ENCODE results near the gene DCDC2C.

The DCDC2C gene

DNA sequence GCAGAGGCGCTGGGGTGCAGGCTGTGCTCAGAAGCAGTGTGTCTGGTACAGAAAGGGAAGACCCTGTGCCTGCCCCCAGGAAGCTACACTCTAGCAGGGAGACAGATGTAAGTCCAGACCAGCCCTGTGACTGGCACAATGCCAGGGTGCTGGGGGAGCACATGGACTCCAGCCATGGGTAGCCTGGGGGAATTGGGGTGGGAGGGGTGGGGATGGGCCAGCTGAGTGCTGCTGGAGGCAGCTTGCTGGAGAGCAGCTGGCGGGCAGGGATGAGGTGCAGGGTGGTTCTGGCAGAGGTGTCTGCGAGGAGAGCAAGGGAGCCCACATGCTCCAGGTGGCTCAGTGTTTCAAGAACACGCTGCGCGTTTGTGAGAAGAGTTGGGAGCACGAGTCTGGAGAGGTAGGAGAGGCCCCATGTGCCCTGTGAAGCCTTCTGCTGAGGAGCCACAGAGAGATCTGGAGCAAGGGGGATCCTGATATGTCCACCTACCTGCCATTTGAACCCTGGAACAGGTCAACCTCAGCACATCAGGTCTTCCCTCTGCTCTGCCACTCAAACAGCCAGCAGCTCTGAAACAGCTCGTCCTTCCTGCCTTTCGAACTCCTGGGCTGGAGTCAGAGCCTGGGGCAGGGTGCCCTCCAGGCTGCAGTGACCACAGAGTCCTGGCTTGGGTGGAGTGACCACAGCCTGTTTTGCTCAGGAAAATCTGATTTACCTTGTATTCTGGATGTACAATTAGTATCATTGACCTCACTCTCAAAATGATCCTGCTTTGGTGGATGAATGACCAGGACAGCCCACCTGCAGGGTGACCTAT, 30.3 kb upstream of the DCDC2C start:
- DNase-seq: no peak

DNA sequence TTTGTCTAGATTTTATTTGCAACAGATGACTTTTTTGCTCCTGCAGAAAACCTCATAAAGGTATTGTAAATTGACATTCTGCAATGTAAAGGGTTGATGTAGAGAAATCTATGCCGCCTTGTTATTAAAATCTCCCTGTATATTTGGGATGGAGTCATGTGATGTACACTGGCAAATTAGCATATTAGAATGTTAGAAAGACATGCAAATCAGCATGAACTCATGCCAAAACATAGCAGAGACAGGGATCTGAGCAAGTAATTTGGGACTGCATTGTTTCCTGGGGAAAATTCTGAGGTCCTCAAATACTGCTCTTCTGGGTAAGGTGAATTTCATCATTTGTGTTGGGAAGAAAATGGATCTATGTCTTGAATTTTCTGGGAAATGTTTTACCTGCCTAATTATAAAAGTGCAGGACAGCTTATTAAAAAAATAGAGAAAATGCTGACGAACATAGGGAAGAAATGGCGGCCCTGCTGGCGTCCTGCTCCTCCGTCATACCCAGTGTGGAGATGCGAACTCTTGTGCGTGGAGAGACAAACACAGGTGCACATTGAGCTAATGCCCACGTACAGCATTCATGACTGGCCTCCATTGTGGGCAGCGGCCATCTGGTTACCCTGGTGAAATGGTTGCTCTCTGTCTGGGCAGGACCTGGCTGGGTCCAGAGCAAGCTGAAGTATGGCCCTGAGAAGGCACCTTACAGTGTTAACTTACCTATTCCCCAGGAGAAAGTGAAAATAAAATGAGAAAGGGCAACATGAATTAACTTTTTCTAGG, 29.1 kb upstream of the DCDC2C start:
- no peak for DNase-seq

GRCh38 chr2:3675687-3676086, 27.7 kb upstream of the DCDC2C start:
- DNase-seq: no peak

- DNase-seq: no peak
These were observed 25.9 kb upstream of the DCDC2C start for GRCh38 chr2:3677436-3677835.

DNA sequence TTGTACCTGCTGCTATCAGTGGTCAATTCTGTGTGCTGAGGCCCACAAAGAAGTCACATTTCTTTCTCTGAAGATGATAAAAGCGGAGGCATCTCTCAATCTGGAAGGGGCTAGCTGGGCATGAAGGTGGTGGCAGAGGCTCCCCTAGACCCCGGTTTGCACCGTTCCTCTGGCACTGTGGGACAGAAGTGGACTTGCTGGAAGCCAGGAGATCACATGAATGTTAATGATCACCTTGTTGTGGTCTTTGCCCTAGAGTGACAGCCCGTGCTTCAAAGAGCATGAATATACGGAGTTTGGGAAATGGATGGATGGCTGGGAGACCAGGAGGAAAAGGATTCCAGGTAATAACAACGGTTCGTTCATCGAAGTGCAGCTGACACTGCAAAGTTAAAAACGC, 25.2 kb upstream of the DCDC2C start:
- no peak for DNase-seq

- no peak for DNase-seq
These were observed 24.2 kb upstream of the DCDC2C start for GRCh38 chr2:3679180-3679579.

GRCh38 chr2:3679616-3680393, 23.6 kb upstream of the DCDC2C start:
- DNase-seq: no peak

- no peak for DNase-seq
These were observed 22.6 kb upstream of the DCDC2C start for GRCh38 chr2:3680548-3681345.

DNA sequence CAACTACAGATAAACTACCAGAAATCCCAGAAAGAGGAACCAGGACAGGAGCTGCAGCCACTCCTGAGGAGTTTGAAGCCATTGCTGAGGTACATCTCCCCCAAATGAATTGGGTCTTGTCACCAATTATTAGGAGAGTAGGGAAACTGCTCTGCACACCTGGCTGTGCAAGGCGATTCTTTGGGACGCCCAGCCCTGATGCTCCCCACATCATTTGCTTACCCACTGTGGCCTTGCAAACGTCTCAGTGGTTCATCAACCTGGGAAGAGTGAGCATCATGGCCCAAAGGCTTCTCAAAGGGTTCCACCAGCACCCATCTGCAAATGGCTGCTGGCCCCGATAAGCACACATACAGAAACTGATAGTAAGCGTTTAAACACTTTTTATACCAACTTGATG, 21.8 kb upstream of the DCDC2C start:
- no peak for DNase-seq

DNA sequence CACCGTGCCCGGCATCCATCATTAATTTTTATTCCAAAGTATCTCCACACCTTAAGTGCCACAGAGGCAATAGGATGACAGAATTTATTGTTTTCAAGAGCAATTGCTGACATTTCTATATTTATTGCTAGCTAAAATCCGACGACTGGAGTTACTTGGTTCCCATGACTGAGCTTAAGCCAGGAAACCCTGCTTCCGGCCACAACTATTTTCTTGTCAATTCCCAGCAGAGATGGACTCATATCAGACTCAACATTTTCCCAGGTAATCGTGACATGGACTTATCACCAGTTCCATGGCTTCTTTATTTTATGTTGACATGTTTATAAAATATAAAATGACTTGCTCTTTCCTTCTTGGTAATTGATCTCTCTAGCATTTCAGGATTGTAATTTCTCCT, 20.6 kb upstream of the DCDC2C start:
- no peak for DNase-seq

GRCh38 chr2:3683748-3684454, 19.5 kb upstream of the DCDC2C start:
- no peak for DNase-seq

GRCh38 chr2:3689998-3690748, 13.2 kb upstream of the DCDC2C start:
- DNase-seq: no peak

GRCh38 chr2:3692375-3692774, 11.0 kb upstream of the DCDC2C start:
- no peak for DNase-seq

DNA sequence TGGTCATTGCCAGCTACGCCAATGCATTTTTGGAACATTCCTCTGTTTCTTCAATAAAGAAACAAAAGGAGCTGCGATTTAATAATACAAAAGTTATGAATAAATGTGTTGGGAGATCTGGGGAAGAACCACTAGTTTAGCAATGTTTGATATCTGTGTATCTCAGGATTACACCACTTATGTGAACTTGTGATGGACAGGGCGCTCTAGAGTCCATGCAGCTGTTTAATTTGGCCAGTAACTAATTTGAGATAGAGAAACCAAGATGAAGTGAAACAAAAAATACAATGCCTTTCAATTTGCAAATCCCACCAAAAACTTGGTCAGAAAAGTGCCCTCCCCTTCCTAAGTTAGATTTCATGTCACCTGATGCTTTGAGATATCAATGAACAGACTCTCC, 6.8 kb upstream of the DCDC2C start:
- DNase-seq: no peak

DNA sequence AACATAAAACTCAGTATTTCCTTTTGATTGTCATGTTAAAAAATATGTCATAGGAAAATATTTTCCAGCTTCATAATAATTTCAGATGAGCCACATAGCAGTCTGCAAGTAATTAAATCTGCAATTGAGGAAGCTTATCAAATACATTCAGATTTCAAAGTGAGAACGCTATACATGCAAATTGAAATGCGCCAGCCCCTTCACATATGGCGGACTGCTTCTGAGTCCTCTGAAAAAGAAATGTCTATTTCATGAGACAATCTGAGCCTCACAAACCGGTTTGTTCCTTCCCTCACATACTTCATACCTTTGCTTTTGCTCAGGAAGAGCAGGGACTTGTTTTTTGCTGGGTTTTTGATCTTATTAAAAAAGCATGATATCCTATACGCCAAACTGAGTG, 2.3 kb upstream of the DCDC2C start:
- no peak for DNase-seq

- no peak for DNase-seq
These were observed 481 bp downstream of the DCDC2C start for GRCh38 chr2:3703757-3704355.

- DNase-seq: no peak
These were observed 1.3 kb downstream of the DCDC2C start for GRCh38 chr2:3704692-3705091.

DNA sequence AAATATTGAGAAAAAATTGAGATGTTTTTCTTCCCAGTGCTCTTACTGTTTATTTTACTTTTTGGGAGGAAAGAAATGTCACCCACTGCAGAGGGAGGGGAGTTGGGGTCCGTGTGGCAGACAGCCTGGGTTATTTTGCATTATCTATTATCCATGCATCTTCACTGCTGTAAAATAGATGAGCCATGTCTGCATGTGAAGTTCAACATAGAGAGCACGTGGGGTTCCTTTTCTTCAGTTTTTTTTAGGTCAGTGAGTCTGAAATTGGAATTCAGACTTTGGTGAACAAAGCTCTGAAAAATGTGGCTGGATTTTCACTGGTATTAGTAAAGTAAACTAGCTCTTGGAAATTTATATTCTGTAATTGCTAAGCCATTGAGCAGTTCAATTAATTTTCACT, 2.4 kb downstream of the DCDC2C start:
- DNase-seq: no peak

- DNase-seq: no peak
These were observed 3.5 kb downstream of the DCDC2C start for GRCh38 chr2:3706892-3707291.

DNA sequence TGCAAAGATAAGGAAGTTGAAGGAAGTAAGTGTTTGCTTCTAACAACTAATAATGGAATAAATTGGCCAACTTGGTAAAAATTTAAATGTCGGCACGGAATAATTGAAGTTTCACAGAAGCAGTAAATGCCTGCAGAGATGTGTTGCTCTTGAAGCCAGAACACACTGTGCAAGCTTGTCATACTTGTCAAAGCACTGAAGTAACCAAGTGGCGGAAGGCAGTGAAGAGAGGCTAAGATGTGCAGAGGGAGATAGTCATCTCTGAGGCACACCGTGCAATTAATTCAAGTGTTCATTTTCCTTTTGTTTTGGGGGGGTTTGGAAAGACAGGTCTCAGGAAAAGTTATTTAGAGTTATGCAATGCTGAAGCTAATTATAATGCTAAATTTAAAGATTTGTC, 5.2 kb downstream of the DCDC2C start:
- DNase-seq: no peak

DNA sequence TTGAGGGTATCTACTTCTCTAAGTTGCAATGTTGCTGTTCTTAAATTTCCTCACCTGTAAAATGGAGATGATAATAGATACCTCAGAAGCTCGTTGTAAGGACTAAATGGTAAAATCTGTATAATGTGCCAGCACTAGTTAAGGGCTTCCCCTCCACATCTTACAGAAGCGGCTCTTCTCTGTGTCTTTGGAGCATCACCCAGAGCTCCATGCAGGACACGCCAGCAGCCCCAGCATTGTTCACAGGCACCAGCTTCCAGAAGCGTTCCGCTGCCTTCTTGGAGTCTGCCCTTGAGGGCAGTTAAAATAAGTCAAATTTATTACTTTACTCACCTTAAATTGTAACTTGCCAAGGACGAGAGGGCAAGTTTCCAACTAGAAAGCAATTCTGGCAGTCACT, 5.8 kb downstream of the DCDC2C start:
- no peak for DNase-seq
